ENCODE data around the gene GRK1. TPM values are rescaled to one million over a fixed set of nuclear protein-coding genes. Genes with fewer than 3 reads are reported as not detected.

GRK1 gene
- total RNA-seq, 4 donors from 2014 or later: not detected

DNA sequence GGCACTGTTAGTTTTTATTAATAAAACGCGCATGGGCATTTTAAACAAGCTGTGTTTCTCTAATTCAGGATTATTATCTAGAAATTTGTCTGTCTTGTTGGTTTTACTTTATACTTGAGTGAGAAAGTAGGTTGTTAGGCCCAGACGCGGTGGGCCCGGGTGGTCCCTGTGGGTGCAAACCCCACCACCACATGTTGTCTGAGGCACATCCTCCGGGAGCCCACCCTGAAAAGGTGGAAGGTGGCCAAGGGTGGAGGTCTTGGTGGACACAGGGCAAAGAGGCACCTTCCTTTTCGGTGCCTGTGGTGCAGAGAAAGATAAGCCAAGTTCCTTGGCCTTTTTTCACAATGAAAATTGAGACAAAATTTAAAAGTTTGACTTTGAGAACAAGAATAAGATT is 25.6 kb upstream of the GRK1 start:
- H3K36me3 ChIP-seq: peaks cover 0 to 51% (median 12%) of the 10 kb centered on the region in 4 donors
- intact Hi-C loops (cut with DNase I; ENCODE audit: low total_unique reads): no loop called here
- no peaks in the 10 kb centered on the region for H3K9me3 ChIP-seq
- TF ChIP-seq, protein P1, sequence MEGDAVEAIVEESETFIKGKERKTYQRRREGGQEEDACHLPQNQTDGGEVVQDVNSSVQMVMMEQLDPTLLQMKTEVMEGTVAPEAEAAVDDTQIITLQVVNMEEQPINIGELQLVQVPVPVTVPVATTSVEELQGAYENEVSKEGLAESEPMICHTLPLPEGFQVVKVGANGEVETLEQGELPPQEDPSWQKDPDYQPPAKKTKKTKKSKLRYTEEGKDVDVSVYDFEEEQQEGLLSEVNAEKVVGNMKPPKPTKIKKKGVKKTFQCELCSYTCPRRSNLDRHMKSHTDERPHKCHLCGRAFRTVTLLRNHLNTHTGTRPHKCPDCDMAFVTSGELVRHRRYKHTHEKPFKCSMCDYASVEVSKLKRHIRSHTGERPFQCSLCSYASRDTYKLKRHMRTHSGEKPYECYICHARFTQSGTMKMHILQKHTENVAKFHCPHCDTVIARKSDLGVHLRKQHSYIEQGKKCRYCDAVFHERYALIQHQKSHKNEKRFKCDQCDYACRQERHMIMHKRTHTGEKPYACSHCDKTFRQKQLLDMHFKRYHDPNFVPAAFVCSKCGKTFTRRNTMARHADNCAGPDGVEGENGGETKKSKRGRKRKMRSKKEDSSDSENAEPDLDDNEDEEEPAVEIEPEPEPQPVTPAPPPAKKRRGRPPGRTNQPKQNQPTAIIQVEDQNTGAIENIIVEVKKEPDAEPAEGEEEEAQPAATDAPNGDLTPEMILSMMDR (IDR thresholded peaks at IDR 0.05): no peak
- TF ChIP-seq POLR2AphosphoS5 (IDR thresholded peaks at IDR 0.05): no peak
- TF ChIP-seq EP300 (IDR thresholded peaks at IDR 0.05; ENCODE audit: low read depth): no peak
- no peak for TF ChIP-seq POLR2A (IDR thresholded peaks at IDR 0.05)
- peaks cover 0 to 12% (median 4%) of the 10 kb centered on the region in 4 donors for H3K4me1 ChIP-seq
- H3K27me3 ChIP-seq: no peaks in the 10 kb centered on the region
- WGBS, 2 donors (ENCODE audit: low coverage in 1 of 2): 83 to 97% methylated on average over 4 to 7 of the region's 7 CpGs
- H3K27ac ChIP-seq: no peak overlapping the region
- H3K4me3 ChIP-seq: no peak overlapping the region
- DNase-seq: peak; percentile 3
- in situ Hi-C loops (cut with MboI; ENCODE audit: low pct_ligation_motif_present in 1 of 4, low pct_unique_long_range_greater_than_20kb in 1 of 4, low sequenced_read_pairs in 3 of 4): no loop called here

GRCh38 chr13:113642563-113642962 is 24.5 kb upstream of the GRK1 start:
- Histone ChIP-seq H3K9me3 (no peaks in the 10 kb centered on the region), H3K4me3 (no peak overlapping the region), H3K4me1 (peaks cover 5 to 22% (median 13%) of the 10 kb centered on the region in 4 donors), H3K27ac (no peak overlapping the region), H3K36me3 (peaks cover 0 to 41% (median 7%) of the 10 kb centered on the region in 4 donors), H3K27me3 (no peaks in the 10 kb centered on the region)
- in situ Hi-C loops (cut with MboI; ENCODE audit: low pct_ligation_motif_present in 1 of 4, low pct_unique_long_range_greater_than_20kb in 1 of 4, low sequenced_read_pairs in 3 of 4) (no loop called here), intact Hi-C loops (cut with DNase I; ENCODE audit: low total_unique reads) (no loop called here)
- no peak for DNase-seq
- TF ChIP-seq, protein P1 (IDR thresholded peaks at IDR 0.05): no peak
- TF ChIP-seq POLR2AphosphoS5 (IDR thresholded peaks at IDR 0.05): no peak
- no peak for TF ChIP-seq EP300 (IDR thresholded peaks at IDR 0.05; ENCODE audit: low read depth)
- no peak for TF ChIP-seq POLR2A (IDR thresholded peaks at IDR 0.05)
- WGBS, 2 donors (ENCODE audit: low coverage in 1 of 2): 93 to 97% methylated on average over 2 of the region's 2 CpGs

DNA sequence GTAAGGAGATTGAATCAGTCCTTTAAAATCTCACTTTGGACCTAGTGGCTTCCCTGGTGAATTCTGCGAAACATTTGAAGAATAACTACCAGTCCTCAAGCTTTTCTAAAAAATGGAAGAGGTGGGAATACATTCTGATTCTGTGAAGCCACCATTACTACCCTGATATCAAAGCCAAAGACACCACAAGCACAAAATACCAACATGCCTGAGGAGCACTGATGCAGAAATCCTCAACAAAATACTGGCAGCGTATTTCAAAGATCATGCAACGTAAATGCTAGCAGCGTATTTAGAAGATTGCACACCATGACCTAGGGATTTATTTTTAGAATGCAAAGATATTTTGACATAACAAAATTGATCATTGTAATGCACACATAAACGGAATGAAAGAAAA is 23.4 kb upstream of the GRK1 start:
- no peak overlapping the region for H3K27ac ChIP-seq
- no peaks in the 10 kb centered on the region for H3K27me3 ChIP-seq
- in situ Hi-C loops (cut with MboI; ENCODE audit: low pct_ligation_motif_present in 1 of 4, low pct_unique_long_range_greater_than_20kb in 1 of 4, low sequenced_read_pairs in 3 of 4) (no loop called here), intact Hi-C loops (cut with DNase I; ENCODE audit: low total_unique reads) (no loop called here)
- peaks cover 10 to 27% (median 19%) of the 10 kb centered on the region in 4 donors for H3K4me1 ChIP-seq
- no peaks in the 10 kb centered on the region for H3K9me3 ChIP-seq
- H3K36me3 ChIP-seq: peaks cover 0 to 31% (median 2%) of the 10 kb centered on the region in 4 donors
- WGBS, 2 donors (ENCODE audit: low coverage in 1 of 2): 89 to 93% methylated on average over 5 of the region's 5 CpGs
- TF ChIP-seq, protein P1 (IDR thresholded peaks at IDR 0.05): no peak
- TF ChIP-seq POLR2AphosphoS5 (IDR thresholded peaks at IDR 0.05) (no peak), POLR2A (IDR thresholded peaks at IDR 0.05) (no peak), EP300 (IDR thresholded peaks at IDR 0.05; ENCODE audit: low read depth) (no peak)
- no peak overlapping the region for H3K4me3 ChIP-seq
- no peak for DNase-seq

DNA sequence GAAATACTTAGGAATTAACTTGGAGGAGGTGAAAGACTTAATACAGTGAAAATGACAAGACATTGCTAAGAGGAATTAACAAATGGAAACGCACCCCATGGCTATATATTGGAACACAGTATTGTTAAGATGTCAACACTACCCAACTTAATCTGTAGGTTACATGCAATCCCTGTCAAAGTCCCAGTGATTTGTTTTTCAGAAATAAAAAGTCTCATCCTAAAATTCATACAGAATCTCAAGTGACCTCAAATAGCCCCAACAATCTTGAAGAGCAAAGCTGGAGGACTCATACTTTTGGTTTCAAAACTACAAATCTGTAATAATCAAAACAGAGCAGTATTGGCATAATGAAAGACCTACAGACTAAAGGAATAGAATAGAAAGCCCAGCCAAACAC is 22.2 kb upstream of the GRK1 start:
- WGBS, 2 donors (ENCODE audit: low coverage in 1 of 2): 96 to 100% methylated on average over 1 of the region's 1 CpG
- H3K27me3 ChIP-seq: no peaks in the 10 kb centered on the region

More for the DNA sequence above, 22.2 kb upstream of the GRK1 start:
- Histone ChIP-seq H3K9me3 (no peaks in the 10 kb centered on the region), H3K4me3 (no peak overlapping the region), H3K36me3 (peaks cover 0 to 27% (median 0%) of the 10 kb centered on the region in 4 donors), H3K27ac (no peak overlapping the region), H3K4me1 (peaks cover 10 to 27% (median 19%) of the 10 kb centered on the region in 4 donors)
- intact Hi-C loops (cut with DNase I; ENCODE audit: low total_unique reads) (no loop called here), in situ Hi-C loops (cut with MboI; ENCODE audit: low pct_ligation_motif_present in 1 of 4, low pct_unique_long_range_greater_than_20kb in 1 of 4, low sequenced_read_pairs in 3 of 4) (no loop called here)
- TF ChIP-seq POLR2A (IDR thresholded peaks at IDR 0.05) (no peak), POLR2AphosphoS5 (IDR thresholded peaks at IDR 0.05) (no peak), EP300 (IDR thresholded peaks at IDR 0.05; ENCODE audit: low read depth) (no peak)
- TF ChIP-seq, protein P1 (IDR thresholded peaks at IDR 0.05): no peak
- DNase-seq: no peak
